Progenitor cell of endocrine pancreas (in vitro differentiated cells): ENCODE results near the gene OR1C1. TPM values are rescaled to one million over a fixed set of nuclear protein-coding genes. Genes with fewer than 3 reads are reported as not detected.
"Not testable (repeated sequence)": the region's sequence is repeated elsewhere in the genome, so short reads cannot be mapped to it uniquely, and the experiment has no call there.

Experiments
- DNase-seq: peaks from one replicate; pipeline ENCODE4 v3.0.0; 2021; ENCODE audit warnings: low spot score; ENCODE audit not compliant: unreplicated experiment
- H3K27ac Mint-ChIP-seq: 2 replicates; pipeline ENCODE4 v1.8.0; 2021; ENCODE audit warnings: mild to moderate bottlenecking, moderate library complexity, mixed read lengths
- H3K27me3 Mint-ChIP-seq: 2 replicates; pipeline ENCODE4 v1.8.0; 2021; ENCODE audit warnings: mixed read lengths
- H3K36me3 Mint-ChIP-seq: 2 replicates; pipeline ENCODE4 v1.8.0; 2022; ENCODE audit warnings: mixed read lengths; ENCODE audit not compliant: insufficient read depth
- H3K4me1 Mint-ChIP-seq: 2 replicates; pipeline ENCODE4 v1.8.0; 2021; ENCODE audit warnings: low read depth, mixed read lengths
- H3K4me3 Mint-ChIP-seq: 2 replicates; pipeline ENCODE4 v1.8.0; 2021; ENCODE audit warnings: low read depth, mild to moderate bottlenecking, moderate library complexity, mixed read lengths
- H3K9me3 Mint-ChIP-seq: 2 replicates; pipeline ENCODE4 v1.8.0; 2021; ENCODE audit warnings: low read depth, mixed read lengths
- total RNA-seq: library from RNA; stranded (reverse); gene quantifications from 2 replicates; pipeline ENCODE4 v1.2.1, GENCODE V29; 2021
- TF ChIP-seq, protein P1 (sequence below): fragments of 200-600 bp; sonication (generic); IDR thresholded peaks from one replicate; pipeline ENCODE4 v1.5.0; 2021; ENCODE audit warnings: antibody characterized with exemption, mild to moderate bottlenecking; ENCODE audit not compliant: unreplicated experiment

OR1C1 gene
- total RNA-seq, 1 donor from 2014 or later = not detected

DNA sequence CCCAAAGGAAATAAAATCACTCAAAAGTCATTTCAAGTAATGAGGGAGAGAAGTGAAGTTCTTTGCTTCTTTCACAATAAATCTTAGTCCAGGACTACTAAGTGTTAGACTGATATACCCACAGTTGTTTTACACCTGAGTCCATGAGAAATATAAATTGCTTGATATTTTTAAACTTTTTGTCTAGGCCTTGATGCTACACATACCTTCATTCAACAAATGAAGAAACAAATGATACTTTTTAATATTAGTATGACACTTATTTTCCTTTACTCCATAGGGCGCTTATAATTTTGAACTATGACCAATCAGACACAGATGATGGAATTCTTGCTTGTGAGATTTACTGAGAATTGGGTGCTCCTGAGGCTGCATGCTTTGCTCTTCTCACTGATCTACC, 22.0 kb downstream of the OR1C1 start, which contains the start of gene OR14K1:
TSS of gene OR14K1 (plus strand) at position 301 of the 400 bp plus-strand sequence. CDS start at position 301, 0 bp downstream.
- peaks cover 20% of the 10 kb centered on the region for H3K9me3 Mint-ChIP-seq
- H3K4me3 Mint-ChIP-seq = no peak within 1 kb of the TSS
- H3K4me1 Mint-ChIP-seq = no peaks in the 10 kb centered on the region
- no peaks in the 10 kb centered on the region for H3K36me3 Mint-ChIP-seq
- TF ChIP-seq, protein P1, sequence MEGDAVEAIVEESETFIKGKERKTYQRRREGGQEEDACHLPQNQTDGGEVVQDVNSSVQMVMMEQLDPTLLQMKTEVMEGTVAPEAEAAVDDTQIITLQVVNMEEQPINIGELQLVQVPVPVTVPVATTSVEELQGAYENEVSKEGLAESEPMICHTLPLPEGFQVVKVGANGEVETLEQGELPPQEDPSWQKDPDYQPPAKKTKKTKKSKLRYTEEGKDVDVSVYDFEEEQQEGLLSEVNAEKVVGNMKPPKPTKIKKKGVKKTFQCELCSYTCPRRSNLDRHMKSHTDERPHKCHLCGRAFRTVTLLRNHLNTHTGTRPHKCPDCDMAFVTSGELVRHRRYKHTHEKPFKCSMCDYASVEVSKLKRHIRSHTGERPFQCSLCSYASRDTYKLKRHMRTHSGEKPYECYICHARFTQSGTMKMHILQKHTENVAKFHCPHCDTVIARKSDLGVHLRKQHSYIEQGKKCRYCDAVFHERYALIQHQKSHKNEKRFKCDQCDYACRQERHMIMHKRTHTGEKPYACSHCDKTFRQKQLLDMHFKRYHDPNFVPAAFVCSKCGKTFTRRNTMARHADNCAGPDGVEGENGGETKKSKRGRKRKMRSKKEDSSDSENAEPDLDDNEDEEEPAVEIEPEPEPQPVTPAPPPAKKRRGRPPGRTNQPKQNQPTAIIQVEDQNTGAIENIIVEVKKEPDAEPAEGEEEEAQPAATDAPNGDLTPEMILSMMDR = no peak
- H3K27ac Mint-ChIP-seq = no peak within 1 kb of the TSS
- no peak for DNase-seq
- H3K27me3 Mint-ChIP-seq = no peaks in the 10 kb centered on the region

DNA sequence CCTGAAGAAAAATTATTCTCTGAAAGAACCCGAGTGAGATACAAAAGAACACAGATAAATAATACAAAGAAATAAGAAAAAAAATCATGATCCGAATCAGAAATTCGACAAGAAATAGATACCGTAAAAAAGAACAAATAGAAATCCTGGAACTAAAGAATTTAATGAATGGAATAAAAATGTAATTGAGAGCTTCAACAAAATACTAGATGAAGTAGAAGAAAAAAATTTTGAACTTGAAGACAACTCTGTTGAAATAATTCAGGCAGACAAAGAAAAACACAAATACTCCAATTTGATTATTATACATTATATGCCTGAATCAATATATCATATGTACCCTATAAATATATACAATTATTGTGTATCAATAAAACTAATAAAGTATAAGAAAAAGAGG, 39.1 kb downstream of the OR1C1 start:
- DNase-seq = no peak
- no peak overlapping the region for H3K27ac Mint-ChIP-seq
- no peaks in the 10 kb centered on the region for H3K27me3 Mint-ChIP-seq
- H3K36me3 Mint-ChIP-seq = no peaks in the 10 kb centered on the region
- H3K9me3 Mint-ChIP-seq = peaks cover 18% of the 10 kb centered on the region
- no peak overlapping the region for H3K4me3 Mint-ChIP-seq
- peaks cover 2% of the 10 kb centered on the region for H3K4me1 Mint-ChIP-seq
- TF ChIP-seq, protein P1 = no peak

DNA sequence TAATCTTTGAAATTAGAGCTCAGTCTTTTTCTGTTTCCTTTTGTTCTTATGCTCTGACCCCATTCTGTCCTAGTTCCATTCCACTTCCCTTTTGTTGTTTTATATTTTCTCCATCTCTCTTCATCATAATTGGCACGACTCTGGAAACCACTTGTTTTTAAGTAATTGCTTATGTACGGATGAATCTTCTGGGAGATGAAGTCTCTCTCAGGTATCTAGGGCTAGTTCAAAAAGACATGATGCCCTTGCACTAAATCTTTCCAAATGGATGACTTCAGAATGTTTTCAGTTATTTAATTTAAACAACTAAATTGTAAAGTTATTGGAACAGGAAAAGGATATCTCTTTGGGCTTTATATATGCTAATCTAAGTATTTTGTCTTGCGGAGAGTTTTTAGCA, 43.8 kb downstream of the OR1C1 start, which contains the start of gene OR6F1:
TSS of gene OR6F1 (minus strand) at position 101 of the 400 bp plus-strand sequence. CDS start 3,891 bp downstream, outside the sequence.
- no peaks in the 10 kb centered on the region for H3K4me1 Mint-ChIP-seq
- no peak for DNase-seq
- H3K9me3 Mint-ChIP-seq = peaks cover 10% of the 10 kb centered on the region
- TF ChIP-seq, protein P1 = no peak
- no peaks in the 10 kb centered on the region for H3K27me3 Mint-ChIP-seq
- H3K36me3 Mint-ChIP-seq = no peaks in the 10 kb centered on the region
- no peak within 1 kb of the TSS for H3K4me3 Mint-ChIP-seq
- H3K27ac Mint-ChIP-seq = no peak within 1 kb of the TSS

DNA sequence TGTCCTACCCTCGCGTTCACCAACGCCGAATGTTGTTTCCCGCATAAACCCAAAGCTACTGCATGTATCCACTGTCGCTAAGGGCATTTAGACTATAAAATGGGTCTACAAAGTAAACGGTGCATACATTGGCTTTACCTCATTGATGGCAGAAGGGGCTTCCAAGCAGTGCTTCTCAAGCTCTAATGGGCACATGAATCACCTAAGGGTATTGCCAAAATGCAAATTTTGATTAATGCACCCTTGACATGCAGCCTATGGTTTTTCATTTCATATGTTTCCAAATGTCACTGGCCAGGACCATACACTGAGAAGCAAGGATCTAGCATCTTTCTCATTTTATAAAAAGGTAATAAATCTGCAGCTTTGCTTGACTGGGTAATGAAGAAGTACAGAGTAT, 46.6 kb downstream of the OR1C1 start:
- no peaks in the 10 kb centered on the region for H3K27me3 Mint-ChIP-seq
- no peak for DNase-seq
- no peak overlapping the region for H3K4me3 Mint-ChIP-seq
- TF ChIP-seq, protein P1 = no peak
- H3K4me1 Mint-ChIP-seq = no peaks in the 10 kb centered on the region
- peaks cover 13% of the 10 kb centered on the region for H3K9me3 Mint-ChIP-seq
- H3K27ac Mint-ChIP-seq = no peak overlapping the region
- H3K36me3 Mint-ChIP-seq = no peaks in the 10 kb centered on the region

DNA sequence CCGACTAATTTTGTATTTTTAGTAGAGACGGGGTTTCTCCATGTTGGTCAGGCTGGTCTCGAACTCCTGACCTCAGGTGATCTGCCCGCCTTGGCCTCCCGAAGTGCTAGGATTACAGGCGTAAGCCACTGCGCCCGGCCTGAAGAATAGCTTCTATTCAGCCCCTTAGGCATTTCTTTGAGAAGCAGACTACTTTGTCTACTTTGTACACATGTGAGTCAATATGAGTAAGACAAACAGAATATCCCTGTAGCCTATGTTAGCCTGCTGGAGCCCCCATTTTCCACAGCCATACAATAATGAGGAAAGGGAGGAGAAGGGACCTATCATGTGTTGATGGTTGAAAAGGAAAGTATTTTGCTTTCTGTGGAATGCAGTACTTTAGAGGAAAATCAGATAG, 49.7 kb downstream of the OR1C1 start:
- DNase-seq, H3K27ac Mint-ChIP-seq, H3K4me3 Mint-ChIP-seq, H3K4me1 Mint-ChIP-seq, H3K27me3 Mint-ChIP-seq, H3K36me3 Mint-ChIP-seq: not testable (repeated sequence)
- H3K9me3 Mint-ChIP-seq = peaks cover 22% of the 10 kb centered on the region

Other genes with a start within 250 kb of the OR1C1 start
- not detected in 2 replicates for gene OR2C3, start 224.1 kb downstream of the OR1C1 start, total RNA-seq
- not detected in 2 replicates for gene GCSAML, start 211.4 kb downstream of the OR1C1 start, total RNA-seq
- gene OR2G2, start 172.2 kb downstream of the OR1C1 start, total RNA-seq = not detected in 2 replicates
- not detected in 2 replicates for gene OR2G3, start 155.0 kb downstream of the OR1C1 start, total RNA-seq
- gene OR13G1, start 80.8 kb downstream of the OR1C1 start, total RNA-seq = not detected in 2 replicates
- gene OR6F1, start 43.9 kb downstream of the OR1C1 start, total RNA-seq = not detected in 2 replicates
- 0.33 TPM in 1 of 2 replicates, not detected in the other for gene OR14K1, start 21.9 kb downstream of the OR1C1 start, total RNA-seq
- gene OR14A2, start 12.4 kb downstream of the OR1C1 start, total RNA-seq = not detected in 2 replicates
- gene OR14A16, start 63.6 kb upstream of the OR1C1 start, total RNA-seq = not detected in 2 replicates
- gene OR11L1, start 81.3 kb upstream of the OR1C1 start, total RNA-seq = not detected in 2 replicates
- gene TRIM58, start 96.6 kb upstream of the OR1C1 start, total RNA-seq = 1.1 and 1.2 TPM in 2 replicates
- 0.31 TPM in 1 of 2 replicates, not detected in the other for gene OR2W3, start 135.0 kb upstream of the OR1C1 start, total RNA-seq
- gene OR2T8, start 159.7 kb upstream of the OR1C1 start, total RNA-seq = not detected in 2 replicates
- not detected in 2 replicates for gene OR2AJ1, start 164.3 kb upstream of the OR1C1 start, total RNA-seq
- gene OR2L8, start 188.3 kb upstream of the OR1C1 start, total RNA-seq = not detected in 2 replicates
- not detected in 2 replicates for gene OR2AK2, start 204.7 kb upstream of the OR1C1 start, total RNA-seq